NCI-H748 (cell line): Measurements from ENCODE around the gene MPPED2.

Source experiments
- DNase-seq: peaks from one replicate; lab custom pipeline; 2025; ENCODE audit not compliant: unreplicated experiment; lab: John Stamatoyannopoulos, UW

The MPPED2 gene

DNA sequence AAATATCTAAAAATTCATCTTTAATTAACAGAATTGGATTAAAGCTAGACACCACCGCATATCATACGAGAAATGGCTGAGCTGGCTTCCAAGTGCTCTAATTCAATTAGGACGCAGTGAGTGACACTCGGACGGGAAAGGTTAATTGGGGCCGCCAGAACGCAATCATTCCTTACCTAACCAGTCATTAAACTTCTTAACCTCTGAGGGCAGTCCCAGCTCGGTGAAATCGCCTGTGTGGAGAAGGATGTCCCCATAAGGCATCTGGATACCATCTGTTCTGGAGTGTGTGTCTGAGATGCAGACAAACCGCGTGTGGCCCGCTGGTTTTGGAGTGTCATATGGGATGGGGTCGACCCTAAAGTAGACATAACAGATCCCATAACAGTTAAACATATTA is 50.3 kb downstream of the MPPED2 start:
- no peak for DNase-seq

DNA sequence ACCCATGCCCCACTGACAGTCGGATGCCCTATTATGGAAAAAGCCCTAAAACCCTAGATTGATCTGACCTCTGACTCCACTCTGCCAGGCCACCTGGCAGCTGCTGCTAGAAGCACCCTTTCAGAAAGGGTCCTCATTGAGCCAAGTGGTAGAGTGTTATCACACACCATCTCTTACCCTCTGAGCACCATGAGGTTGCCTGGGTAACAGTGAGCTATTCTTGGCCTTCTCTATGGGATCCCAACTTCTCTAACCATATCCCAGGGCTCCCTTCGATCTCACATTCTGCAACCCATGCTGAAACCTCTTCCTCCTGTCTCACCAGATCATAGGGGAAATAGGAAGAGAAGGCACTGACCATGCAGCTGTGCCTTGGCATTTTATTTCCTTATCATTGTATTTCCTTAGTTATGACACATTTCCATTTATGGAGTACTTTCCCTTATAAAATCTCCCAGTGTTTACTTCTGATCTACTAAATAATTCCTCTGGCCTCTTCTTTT is 52.7 kb downstream of the MPPED2 start:
- DNase-seq, result no peak

DNA sequence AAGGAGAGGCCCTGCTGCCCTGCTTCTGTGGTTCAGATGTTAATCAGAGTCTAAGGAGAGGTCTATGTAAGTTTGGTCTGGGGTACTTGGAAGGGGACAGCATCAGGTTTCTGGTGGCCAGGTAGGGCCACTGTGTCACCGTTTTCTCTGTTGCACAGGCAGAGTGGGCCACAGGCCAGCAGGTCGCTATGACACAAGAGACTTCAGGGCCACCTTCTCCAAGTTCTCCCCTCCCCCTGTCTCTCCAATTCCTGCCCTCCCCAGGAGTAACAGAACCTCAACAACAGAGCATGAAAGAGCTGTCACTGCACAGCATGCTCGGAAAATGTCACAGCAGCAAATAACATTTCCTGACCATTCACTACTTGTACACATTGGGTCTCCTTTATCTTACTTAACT is 58.6 kb downstream of the MPPED2 start:
- no peak for DNase-seq

DNA sequence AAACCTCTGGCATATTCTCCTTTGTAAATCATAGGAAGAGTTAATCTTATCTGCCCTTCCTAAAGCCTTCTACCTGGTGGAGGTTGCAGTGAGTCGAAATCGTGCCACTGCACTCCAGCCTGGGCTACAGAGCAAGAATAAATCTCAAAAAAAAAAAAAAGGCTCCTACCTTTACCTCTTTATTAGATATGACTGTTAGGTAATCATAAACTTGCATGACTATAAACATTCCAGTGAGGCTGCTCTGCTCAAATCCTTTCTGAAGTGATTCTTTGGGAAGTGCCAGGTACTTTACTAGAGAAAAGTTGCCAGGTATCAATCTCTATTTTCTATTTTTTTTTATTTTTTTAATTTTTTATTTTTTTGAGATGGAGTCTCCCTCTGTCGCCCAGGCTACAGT is 59.6 kb downstream of the MPPED2 start:
- DNase-seq, result no peak

DNA sequence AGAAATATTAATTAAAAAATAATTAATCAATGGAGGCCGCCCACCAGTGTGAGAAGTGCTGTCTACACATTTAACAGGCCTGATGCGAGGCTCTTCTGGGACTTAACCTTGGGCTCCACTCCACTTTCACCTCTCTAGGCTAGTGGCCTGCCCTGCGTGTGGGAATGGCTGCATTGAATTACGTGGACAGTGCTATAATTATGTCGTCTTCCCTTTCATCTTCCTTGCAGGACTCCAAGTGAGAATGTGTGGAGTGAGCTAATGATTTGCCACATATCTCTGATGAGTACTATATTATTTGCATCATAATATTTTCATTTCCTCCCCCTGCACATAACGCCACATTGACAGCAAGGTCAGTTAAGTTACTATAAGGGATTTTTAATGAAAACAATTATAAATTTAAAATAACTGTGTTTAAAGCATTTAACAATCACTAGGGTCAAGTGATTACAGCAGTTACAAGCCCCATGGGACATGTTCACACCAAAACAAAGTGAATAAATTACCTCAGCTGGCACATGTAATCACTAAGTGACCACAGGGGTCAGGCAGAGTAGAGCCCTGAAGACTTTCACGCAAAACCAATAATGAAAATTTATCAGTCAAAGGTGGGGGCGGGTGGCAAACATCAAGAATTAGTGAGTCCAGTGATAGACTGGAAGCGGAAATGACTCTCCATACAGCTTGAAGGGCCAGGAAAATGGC is 63.5 kb downstream of the MPPED2 start:
- DNase-seq, result no peak

DNA sequence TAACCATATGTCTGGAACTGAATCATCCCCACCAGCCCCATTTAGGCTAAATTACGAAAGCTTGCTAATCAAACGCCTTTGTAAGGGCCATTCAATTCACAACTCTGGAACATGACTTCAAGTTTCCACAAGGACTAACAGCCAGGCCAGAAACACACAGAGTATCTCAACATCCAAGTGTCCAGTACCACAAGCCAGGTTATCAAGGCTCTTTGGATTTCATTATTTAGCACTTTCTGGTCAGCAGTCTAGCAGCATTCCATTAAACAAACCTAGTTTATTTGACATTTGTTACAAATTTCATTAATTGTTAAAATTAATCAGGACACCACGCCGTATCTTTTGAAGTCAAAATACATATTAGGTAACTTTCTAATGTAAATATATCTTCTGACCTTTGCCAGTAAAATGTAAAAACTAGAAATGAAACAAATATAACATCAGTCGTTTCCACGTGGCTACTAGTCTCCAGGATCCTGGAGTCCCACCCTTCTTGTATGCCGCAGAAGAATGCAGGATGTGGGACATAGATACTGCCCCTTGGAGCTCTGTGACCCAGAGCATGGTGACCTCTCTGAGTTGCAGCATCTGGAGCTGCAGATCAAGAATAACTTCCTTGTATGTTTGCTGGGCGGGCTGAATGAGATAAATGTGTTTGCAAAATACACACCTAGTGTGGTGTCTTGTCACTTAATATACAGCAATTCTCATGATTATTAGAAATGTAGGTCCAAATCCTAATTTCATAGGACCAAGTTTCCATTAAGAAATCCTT is 64.7 kb downstream of the MPPED2 start:
- DNase-seq, result no peak

DNA sequence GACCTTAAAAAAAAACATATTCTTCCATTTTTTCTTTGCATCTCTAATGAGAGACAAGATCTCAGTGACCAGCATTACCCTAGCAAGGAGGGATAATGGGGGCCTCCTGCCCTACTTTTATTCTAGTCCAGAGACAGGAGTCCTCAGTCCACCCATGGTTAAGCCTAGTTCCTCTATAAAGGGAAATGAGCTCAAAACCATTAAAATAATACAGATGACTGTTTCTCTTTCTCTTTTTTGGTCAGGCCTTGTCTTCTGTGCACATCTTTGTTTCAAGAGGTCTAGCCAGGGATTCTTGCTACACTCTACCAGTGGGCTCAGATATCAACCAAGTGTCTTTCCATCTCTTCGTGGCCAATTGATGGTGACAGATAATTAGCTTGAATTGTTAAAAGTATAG is 73.1 kb downstream of the MPPED2 start:
- DNase-seq, result no peak

DNA sequence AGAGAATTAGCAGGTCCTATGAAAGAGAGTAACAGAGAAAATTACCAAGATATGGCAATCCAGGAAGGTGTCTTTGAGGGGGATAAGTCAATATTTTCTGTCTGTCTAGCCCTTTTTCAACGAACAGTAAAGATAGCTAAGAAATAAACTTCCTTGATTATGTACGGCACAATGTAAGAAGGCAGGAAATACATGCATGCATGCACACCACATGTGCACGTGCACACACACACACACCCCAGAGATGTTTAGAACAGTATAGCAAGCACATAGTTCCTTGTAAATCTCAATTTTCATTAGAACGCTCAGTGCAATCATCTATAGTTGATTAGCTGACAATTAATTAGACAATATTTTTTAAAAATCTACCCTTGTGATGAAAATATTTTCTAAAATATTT is 74.7 kb downstream of the MPPED2 start:
- DNase-seq, result no peak

DNA sequence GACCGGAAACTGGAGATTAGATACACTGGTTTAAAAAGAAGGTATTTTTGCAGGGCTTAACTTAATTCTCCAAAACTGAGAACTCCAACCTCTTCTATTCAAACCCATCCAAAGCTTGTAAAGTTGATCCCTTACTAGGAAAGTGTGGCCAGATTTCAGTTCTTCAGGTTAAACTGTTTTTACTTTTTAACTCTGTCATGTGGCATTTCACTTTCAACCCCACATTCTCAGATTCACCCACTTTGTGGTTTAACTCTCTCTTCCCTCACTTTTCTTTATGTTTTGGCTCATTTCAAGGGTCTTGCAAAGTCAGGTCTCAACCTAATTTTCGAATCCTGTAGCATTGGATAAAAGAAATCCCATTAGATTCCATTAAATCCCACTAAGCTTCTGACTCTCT is 75.4 kb downstream of the MPPED2 start:
- no peak for DNase-seq

DNA sequence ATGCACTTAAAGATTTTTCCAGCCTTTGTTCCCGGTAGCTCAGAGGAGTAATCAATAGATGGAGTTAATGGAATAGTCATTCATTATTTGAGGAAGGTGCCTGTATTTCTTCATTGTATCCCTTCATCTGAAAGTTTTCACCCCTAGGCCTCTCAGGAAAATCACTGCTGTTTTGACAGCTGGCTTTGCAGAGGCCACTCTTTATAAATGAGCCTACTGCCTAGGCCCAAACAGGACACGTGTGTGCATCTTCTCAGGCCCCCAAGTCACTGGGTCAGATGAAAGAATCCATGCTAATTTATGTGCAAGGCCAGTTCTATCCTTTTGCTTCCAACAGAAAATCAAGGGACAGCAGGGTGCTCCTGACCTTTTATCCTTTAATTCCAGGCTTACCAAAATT is 76.8 kb downstream of the MPPED2 start:
- no peak for DNase-seq

DNA sequence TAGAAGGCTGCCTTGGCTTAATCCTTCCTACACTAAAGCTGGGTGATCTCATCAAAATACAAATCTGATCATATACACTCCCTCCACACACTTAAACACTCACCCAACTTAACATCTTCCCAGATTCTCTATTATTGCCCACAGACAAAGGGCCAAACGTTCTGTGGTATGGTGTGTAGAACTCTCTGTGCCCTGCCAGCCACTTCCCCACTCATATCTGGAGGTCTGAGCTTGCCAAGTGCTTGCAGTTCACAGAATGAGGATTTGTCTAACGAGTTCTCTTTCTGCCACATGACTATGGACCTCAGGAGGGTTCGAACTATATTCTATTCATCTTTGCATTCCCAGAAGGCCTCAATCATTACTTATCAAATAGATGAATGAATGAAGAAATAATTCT is 77.6 kb downstream of the MPPED2 start:
- no peak for DNase-seq

DNA sequence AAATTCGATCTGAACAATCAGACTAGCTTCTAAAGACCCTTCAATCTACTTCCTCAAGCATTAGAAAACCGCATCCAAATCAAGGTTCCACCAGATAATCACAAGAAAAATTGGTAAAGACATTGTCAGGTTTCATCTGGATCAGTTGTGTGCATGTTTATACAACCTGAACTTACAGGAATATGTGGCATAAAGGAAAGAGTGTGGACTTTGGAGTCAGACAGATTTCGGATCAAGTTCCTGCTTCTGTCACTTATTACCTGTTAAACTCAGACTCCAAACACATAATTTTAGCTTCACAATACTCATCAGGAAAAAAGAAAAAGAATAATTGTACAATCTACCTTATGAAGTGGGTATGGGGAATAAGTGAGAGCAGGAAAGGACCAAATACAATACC is 80.5 kb downstream of the MPPED2 start:
- DNase-seq, result no peak

DNA sequence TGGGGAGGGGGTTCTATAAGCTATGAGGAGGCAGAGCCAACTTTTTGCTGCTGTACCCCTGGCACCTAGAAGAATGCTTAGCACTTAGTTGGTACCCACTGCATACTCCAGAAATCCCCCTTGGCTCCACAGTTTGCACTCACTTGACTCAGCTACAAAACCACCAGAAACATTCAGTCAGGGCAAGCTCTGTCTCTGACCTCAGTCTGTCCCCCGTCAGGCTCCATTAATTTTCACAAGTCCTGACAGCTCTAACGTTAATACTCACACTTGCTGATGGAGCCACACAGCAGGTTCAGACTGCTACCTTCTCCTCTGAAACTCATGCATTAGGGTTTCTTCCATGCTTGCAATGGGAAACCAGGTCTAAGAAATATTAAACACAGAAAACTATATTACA is 81.7 kb downstream of the MPPED2 start:
- no peak for DNase-seq

DNA sequence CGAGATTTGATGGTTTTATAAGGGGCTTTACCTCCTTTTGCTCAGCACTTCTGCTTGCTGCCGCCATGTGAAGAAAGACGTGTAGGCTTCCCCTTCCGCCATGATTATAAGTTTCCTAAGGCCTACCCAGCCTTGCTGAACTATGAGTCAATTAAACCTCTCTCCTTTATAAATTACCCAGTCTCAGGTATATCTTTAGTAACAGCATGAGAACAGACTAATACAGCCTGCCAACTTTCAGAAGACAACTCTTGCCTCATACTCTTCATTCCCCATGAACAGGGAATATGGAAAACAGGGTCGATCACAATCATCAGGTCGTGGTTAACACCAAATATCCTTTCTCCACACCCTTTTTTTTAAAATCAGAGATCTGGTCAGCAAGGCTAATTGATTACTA is 83.0 kb downstream of the MPPED2 start:
- DNase-seq, result no peak

DNA sequence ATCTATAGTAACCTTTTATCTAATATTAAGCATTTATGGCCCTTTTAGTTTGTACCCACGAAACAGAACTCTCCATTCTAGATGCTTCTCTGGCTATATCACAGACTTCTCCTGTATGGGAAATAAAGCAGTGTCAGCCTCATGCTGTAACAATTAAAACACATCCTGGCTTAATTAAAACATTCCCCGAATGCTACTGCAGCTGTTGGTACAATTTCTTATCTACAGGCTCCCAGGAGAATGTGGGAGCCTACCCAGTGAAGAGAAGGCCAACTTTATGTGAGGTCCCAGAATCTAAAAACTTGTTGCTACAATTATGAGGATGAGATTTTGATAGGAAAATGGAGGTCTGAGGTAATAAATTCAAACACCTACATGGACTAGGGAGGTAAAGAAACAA is 83.8 kb downstream of the MPPED2 start:
- DNase-seq, result no peak

DNA sequence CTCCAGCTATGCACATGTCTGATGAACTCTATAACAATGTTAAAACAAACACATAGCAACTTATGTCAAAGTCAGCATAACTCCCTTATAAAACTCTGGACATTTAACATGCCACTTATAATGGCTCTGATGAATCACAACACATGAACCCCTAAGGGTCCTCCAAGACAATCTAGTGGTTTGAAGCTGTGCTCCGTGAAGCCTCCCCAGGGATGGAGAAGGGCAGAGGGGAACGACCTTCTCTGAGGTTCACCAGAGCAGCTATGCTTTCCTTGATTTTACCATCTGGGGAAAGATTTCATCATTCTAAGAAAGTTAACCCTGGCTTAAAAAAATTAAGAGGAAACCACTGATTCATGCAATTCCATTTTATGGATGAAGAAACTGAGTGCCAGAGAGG is 84.4 kb downstream of the MPPED2 start:
- DNase-seq, result no peak

DNA sequence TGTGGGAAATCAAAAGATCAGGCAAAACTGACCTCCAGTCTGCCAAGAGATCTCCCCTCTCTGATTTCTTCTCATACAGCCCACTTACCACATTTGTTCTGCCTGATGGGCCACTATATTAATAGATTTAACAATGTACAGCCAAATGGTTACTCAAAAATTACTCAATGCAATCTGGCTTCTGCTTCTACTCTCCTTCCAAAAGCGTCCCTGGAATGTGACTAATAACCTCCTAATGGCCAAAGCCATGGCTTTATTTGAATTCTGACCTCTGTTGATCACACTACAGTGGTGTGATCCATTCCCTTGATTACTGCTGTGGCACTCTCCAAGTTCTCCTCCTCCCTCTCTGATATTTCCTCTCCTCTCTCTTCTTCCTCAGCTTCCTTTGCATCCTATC is 86.2 kb downstream of the MPPED2 start:
- no peak for DNase-seq

DNA sequence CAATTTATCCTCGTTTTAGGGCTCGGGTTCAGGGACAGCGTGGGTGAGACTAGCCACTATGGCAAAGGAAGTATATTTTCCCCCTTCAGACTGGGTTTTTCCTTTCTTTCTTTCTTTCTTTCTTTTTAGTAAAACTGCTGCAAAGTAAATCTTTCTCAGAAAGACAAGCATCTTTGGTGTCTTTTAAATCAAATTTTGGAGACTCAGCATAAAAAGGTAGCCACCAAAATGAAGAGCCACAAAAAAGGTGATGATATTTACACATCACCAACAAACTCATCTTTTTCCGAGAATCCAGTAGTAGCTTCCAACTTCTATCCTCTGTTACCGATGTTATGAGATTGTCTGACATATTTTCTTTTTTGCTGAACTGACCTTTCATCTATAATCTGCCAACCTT is 88.6 kb downstream of the MPPED2 start:
- DNase-seq, result no peak

DNA sequence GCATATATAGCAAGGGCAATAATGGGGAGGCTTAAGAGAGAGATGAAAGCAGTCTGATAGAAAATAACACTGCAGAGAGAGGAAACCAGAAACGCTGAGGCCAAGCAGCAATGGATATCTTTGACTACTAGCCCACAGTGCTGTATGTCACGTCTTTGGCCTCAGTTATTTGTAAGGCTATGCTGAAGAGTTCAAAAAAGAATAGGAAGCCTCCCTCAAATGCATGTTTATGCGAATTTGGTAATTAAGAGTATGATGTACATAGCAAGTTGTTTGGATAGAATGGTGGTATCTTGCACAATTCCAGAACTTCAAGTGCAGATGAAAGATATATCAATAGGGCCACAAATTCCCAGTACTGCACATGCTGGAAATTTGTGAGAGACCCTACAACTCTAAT is 89.2 kb downstream of the MPPED2 start:
- no peak for DNase-seq

DNA sequence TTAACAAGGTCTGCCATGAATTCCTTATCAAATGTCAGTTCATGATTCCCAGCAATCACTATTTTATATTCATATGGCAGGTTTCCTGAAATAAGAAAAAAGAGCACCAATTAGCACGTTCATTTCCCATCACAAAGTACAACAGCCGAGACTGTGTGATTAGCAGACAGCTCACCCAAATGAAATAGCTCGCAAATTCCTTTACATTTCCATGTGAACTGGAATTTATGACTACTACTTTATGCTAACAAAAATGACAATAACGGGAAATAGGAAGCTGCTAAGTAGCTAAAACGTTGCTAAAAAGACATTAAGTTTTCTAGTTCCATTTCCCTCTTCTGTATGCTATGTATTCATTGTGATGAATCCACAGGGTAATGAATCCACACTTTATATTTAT is 90.7 kb downstream of the MPPED2 start:
- DNase-seq, result no peak

DNA sequence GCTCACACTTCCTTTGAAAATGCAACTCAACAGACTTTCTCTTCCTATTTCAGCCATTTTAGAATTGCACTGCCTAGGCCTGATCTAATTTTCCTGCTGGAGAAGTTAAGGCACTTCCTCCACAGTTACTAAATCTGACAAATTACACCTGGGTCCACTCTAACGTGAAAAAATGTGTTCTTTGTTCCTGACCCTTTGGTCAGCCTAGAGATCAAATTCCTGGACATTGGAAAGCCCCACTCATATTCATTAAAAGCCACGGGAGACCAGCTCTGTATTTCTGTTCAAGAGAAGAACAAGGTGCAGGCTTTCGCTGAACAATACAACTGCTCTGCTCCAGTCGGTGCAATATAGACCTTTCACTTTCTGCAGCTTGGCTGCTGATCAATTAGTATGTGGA is 96.6 kb downstream of the MPPED2 start:
- no peak for DNase-seq

DNA sequence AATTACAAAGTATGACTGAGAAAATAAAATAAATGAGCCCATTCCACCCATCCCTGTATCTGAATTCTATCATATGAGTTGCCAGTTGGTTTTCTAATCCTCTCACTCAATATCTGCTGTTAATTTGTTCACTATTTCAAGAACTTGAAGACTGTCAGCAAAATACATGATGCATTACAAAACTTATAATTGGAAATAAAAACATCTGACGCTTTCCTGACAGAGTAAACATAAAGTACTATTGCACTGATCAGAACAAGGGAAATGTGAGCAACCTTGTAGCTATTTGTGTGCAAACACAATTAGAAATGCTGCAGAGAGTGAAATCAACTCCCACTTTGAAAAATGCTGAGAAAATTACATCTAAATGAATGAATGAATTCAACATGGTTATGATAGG is 97.1 kb downstream of the MPPED2 start:
- DNase-seq, result no peak
